NB4 (cell line): ENCODE data around the gene FAM171A1.
"Not testable (repeated sequence)": the region's sequence is repeated elsewhere in the genome, so short reads cannot be mapped to it uniquely, and the experiment has no call there.

Experiments used
- MYC ChIP-seq: IDR thresholded peaks from 2 replicates; pipeline ENCODE4 v1.6.1; 2011; ENCODE audit warnings: low read depth, low read length
- POLR2A ChIP-seq: IDR thresholded peaks from 2 replicates; pipeline ENCODE4 v1.6.1; 2011; ENCODE audit warnings: mild to moderate bottlenecking; ENCODE audit not compliant: insufficient read length; ENCODE audit errors: extremely low read depth
- TF ChIP-seq, protein P1 (sequence below): IDR thresholded peaks from one replicate; pipeline ENCODE4 v1.5.1; 2012; ENCODE audit warnings: low read depth, low read length
- TF ChIP-seq, protein P2 (sequence below): IDR thresholded peaks from 2 replicates; pipeline ENCODE4 v1.6.1; 2011; ENCODE audit warnings: low read depth, low read length

DNA sequence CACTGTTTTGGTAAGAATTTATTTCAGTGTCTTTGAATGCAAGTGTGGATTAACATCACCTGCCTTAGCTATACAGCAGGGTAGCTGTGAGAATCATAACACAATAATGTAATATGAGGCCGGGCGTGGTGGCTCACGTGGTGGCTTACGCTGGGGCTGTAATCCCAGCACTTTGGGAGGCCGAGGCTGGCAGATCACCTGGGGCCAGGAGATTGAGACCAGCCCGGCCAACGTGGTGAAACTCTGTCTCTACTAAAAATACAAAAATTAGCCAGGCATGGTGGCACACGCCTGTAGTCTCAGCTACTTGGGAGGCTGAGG is 168.8 kb downstream of the FAM171A1 start:
- TF ChIP-seq, protein P1, sequence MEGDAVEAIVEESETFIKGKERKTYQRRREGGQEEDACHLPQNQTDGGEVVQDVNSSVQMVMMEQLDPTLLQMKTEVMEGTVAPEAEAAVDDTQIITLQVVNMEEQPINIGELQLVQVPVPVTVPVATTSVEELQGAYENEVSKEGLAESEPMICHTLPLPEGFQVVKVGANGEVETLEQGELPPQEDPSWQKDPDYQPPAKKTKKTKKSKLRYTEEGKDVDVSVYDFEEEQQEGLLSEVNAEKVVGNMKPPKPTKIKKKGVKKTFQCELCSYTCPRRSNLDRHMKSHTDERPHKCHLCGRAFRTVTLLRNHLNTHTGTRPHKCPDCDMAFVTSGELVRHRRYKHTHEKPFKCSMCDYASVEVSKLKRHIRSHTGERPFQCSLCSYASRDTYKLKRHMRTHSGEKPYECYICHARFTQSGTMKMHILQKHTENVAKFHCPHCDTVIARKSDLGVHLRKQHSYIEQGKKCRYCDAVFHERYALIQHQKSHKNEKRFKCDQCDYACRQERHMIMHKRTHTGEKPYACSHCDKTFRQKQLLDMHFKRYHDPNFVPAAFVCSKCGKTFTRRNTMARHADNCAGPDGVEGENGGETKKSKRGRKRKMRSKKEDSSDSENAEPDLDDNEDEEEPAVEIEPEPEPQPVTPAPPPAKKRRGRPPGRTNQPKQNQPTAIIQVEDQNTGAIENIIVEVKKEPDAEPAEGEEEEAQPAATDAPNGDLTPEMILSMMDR, result not testable (repeated sequence)
- TF ChIP-seq POLR2A, MYC: not testable (repeated sequence)
- TF ChIP-seq, protein P2, sequence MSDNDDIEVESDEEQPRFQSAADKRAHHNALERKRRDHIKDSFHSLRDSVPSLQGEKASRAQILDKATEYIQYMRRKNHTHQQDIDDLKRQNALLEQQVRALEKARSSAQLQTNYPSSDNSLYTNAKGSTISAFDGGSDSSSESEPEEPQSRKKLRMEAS, result not testable (repeated sequence)
